ENCODE data around the gene SGPP1. TPM values are rescaled to one million over a fixed set of nuclear protein-coding genes. Genes with fewer than 3 reads are reported as not detected.

Gene SGPP1
- total and polyA plus RNA-seq, 2 of the 8 experiments (the other 6 are each of a cell fraction or from before 2014, with no cell fraction given): 5.7 to 8.1 TPM

GRCh38 chr14:63730659-63731058, 2.8 kb upstream of the SGPP1 start:
- no peak overlapping the region for H2BK5ac ChIP-seq (ENCODE audit: low read depth, low read length)
- no peak overlapping the region for H2AFZ ChIP-seq (ENCODE audit: low read length)
- DNase-seq (ENCODE audit: low read depth in 1 of 2, low spot score in 2 of 2): no peak
- no peak overlapping the region for H3K18ac ChIP-seq (ENCODE audit: extremely low read depth, low read length)
- no peaks in the 10 kb centered on the region for H3K4me1 ChIP-seq (replicated peaks in 1 of 4; ENCODE audit: control insufficient read depth in 3 of 4, insufficient read depth in 4 of 4, low read length in 3 of 4)
- H3K4me2 ChIP-seq (ENCODE audit: insufficient read depth in 1 of 2, low read depth in 2 of 2, low read length in 2 of 2): no peak overlapping the region
- H4K8ac ChIP-seq (ENCODE audit: extremely low read depth, insufficient read depth, low read length): no peak overlapping the region
- no peak overlapping the region for H3K4ac ChIP-seq (replicated peaks; ENCODE audit: insufficient read length, low read depth, low read length)
- no peak overlapping the region for H3K14ac ChIP-seq (ENCODE audit: insufficient read length)
- H2BK12ac ChIP-seq (ENCODE audit: low read depth, low read length): no peak overlapping the region
- WGBS, 2 experiments (ENCODE audit: extremely low coverage in 1 of 2, insufficient coverage in 1 of 2, insufficient read length in 1 of 2, insufficient replicate concordance in 2 of 2, low coverage in 1 of 2, low lambda C conversion rate in 2 of 2, missing lambda C conversion rate in 1 of 2): 85% methylated on average over 3 of the region's 3 CpGs; no CpG with 5 or more reads in 1 of the 2 experiments
- no peak overlapping the region for H3K4me3 ChIP-seq (ENCODE audit: extremely low read depth in 1 of 4, insufficient read depth in 2 of 4, low read depth in 3 of 4, low read length in 4 of 4)
- H3K27me3 ChIP-seq (replicated peaks in 1 of 4; ENCODE audit: control insufficient read depth in 3 of 4, extremely low read depth in 1 of 4, insufficient read depth in 3 of 4, low read length in 3 of 4): peaks cover 0 to 21% (median 11%) of the 10 kb centered on the region in 4 experiments; a peak in 5 of 7 replicates
- no peak overlapping the region for H4K5ac ChIP-seq (ENCODE audit: insufficient read length, low read depth, low read length)
- peaks cover 5% of the 10 kb centered on the region; the same call in 1 of the 2 replicates for H3K23me2 ChIP-seq (ENCODE audit: low read depth, low read length)
- H2BK20ac ChIP-seq (ENCODE audit: low read length): no peak overlapping the region
- H2AK5ac ChIP-seq (ENCODE audit: low read depth, low read length): no peak overlapping the region
- no peak for TF ChIP-seq CBX5 (IDR thresholded peaks at IDR 0.05; ENCODE audit: low read depth, low read length)
- no peak for TF ChIP-seq TEAD4 (IDR thresholded peaks at IDR 0.05; ENCODE audit: low read depth, low read length)
- no peak for TF ChIP-seq KDM4A (IDR thresholded peaks at IDR 0.05; ENCODE audit: low read depth, low read length, severe bottlenecking)
- no peak for TF ChIP-seq MAFK (IDR thresholded peaks at IDR 0.05; ENCODE audit: low read depth, low read length)
- no peak for TF ChIP-seq SP4 (IDR thresholded peaks at IDR 0.05; ENCODE audit: low read length)
- no peak for TF ChIP-seq EP300 (IDR thresholded peaks at IDR 0.05; ENCODE audit: borderline replicate concordance in 1 of 2, low read depth in 2 of 2, low read length in 2 of 2)
- TF ChIP-seq TCF12 (IDR thresholded peaks at IDR 0.05; ENCODE audit: low read depth, low read length): no peak
- TF ChIP-seq JUND (IDR thresholded peaks at IDR 0.05; ENCODE audit: low read length): no peak
- no peak overlapping the region for H4K91ac ChIP-seq (replicated peaks; ENCODE audit: insufficient read length, low read length)
- H3K27ac ChIP-seq (ENCODE audit: low read depth, low read length): no peak overlapping the region
- H2BK15ac ChIP-seq (ENCODE audit: low read length): no peak overlapping the region
- H3K9ac ChIP-seq (replicated peaks in 1 of 4; ENCODE audit: extremely low read depth in 1 of 4, low read depth in 3 of 4, low read length in 3 of 4): no peak overlapping the region
- no peaks in the 10 kb centered on the region for H3K9me3 ChIP-seq (ENCODE audit: insufficient read depth in 2 of 2, low read depth in 1 of 2, low read length in 1 of 2)
- no peak for FAIRE-seq
- H3K36me3 ChIP-seq (ENCODE audit: control insufficient read depth in 2 of 4, insufficient read depth in 4 of 4, low read length in 3 of 4): no peaks in the 10 kb centered on the region
- no peaks in the 10 kb centered on the region for H4K20me1 ChIP-seq (replicated peaks in 1 of 2; ENCODE audit: control insufficient read depth in 1 of 2, insufficient read depth in 2 of 2, low read length in 2 of 2)
- POLR2A ChIA-PET (ENCODE audit: partially characterized antibody): no interaction called here
- CTCF ChIA-PET (ENCODE audit: partially characterized antibody): no interaction called here
- no peaks in the 10 kb centered on the region for H3K79me1 ChIP-seq (ENCODE audit: low read depth, low read length)
- no peaks in the 10 kb centered on the region; a peak in 1 of 4 replicates for H3K79me2 ChIP-seq (ENCODE audit: control insufficient read depth in 1 of 2, insufficient read depth in 2 of 2, low read length in 2 of 2)
- no peak overlapping the region for H3K56ac ChIP-seq (replicated peaks; ENCODE audit: insufficient read length, low read depth, low read length)
- no peak overlapping the region for H2BK120ac ChIP-seq (replicated peaks; ENCODE audit: low read depth, low read length)
- H3K23ac ChIP-seq (ENCODE audit: insufficient read length): no peak overlapping the region
